ENCODE measurements around the gene PDE4D. TPM values are rescaled to one million over a fixed set of nuclear protein-coding genes. Genes with fewer than 3 reads are reported as not detected.

PDE4D gene
- total RNA-seq: 7.5 and 11.0 TPM in 2 replicates

DNA sequence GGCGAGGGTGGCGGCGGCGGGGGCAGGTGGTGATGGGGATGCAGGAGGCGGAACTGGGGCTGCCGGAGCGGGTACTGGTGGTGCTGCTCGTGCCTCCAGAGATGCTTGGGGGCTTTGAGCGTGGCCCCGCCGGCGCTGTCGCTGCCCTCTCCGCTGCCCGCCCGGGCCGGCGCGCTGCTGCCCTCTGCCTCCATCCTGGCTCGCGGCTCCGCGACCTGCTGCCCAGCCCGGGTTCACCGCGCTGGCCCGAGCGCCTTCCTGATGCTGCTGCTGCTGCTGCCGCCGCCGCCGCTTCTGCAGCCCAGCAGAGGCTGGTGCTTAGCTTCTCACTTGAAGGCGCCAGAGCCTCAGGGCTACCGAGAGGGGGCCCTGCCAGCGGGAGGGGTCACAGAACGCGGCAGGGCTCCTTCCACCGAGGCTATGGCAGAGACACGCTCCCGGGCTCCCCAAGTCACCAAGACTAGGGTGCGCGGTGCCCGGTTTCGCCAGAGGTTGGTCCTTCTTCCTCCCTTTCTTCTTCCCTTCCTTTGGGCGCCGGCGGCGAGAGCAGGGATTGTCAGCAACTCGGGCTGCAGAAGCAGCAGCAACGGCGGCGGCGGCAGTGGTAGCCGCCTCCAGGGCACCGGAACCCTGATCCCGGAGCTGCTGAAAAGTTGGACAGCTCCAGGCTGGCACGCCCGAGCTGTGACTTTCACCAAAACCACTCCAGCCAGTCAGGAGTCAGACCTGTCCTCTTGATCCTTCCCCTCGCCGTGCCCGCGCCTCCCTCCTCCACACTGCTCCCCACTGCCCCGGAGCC is at the start of gene PDE4D:
Gene PDE4D (minus strand): TSS at position 298 of the 799 bp plus-strand sequence.

All from nasal cavity respiratory epithelium epithelial cell of viscerocranial mucosa (primary cell).